NCI-H345 treated with DMSO at 0.1 percent for 48 hours (cell line): ENCODE results near the gene IKZF4.
"Not testable (repeated sequence)": the region's sequence is repeated elsewhere in the genome, so short reads cannot be mapped to it uniquely, and the experiment has no call there.

Source experiments
- DNase-seq: peaks from one replicate; lab custom pipeline; 2025; ENCODE audit not compliant: unreplicated experiment; lab: John Stamatoyannopoulos, UW

The IKZF4 gene

DNA sequence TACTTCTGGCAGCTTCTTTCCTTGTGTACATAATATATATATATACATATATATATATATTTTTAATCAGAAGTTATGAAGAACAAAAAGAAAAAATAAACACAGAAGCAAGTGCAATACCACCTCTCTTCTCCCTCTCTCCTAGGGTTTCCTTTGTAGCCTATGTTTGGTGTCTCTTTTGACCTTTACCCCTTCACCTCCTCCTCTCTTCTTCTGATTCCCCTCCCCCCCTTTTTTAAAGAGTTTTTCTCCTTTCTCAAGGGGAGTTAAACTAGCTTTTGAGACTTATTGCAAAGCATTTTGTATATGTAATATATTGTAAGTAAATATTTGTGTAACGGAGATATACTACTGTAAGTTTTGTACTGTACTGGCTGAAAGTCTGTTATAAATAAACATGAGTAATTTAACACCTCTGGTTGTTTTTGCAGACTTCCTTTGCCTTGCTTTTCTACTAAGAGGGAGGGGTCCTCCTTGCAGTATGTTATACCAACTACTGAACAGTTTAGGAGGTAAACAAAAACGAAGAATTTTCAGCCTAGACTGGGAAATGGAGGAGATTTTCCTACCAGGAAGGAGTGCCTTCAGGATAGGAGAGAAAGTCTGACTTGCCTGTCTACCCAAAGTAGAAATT lies 17.3 kb downstream of the IKZF4 start:
- DNase-seq = no peak

DNA sequence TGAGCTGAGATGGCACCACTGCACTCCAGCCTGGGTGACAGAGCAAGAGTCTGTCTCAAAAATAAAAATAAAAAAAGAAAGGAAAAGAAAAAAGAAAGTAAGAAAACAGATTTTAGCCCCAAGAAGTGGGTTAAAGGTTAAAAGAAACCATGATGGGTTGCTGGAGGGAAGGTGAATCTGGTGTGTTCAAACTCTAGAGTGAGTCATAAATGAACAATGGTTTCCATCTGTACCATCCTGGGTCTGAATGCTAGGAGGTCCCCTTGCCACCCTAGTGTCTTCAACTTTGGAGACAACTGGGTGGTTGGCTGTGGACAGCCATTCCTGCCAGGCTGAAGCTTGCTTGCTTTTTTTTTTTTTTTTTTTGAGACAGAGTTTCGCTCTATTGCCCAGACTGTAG lies 19.3 kb downstream of the IKZF4 start:
- DNase-seq = no peak

DNA sequence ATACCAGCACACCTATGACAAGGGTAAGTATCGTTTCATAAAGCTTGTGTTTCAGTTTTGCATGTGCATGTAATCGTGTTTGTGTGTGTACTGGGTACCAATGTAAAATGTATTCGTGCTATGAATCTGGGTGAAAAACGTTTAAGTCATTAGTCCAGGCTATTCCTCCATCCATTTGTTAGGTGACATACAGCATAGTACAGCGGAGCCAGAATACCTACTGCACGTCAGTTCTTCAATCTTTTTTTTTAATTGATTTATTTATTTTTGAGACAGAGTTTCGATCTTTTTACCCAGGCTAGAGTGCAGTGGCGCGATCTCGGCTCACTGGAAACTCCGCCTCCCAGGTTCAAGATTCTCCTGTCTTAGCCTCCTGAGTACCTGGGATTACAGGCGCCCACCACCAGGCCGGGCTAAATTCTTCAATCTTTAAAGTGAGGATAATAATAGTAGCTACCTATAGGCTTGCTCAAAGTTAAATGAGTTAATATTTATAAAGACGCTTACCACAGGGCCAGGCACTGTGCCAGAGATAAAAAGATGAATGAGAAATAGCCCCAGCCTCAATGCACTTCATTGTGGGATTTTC lies 20.2 kb downstream of the IKZF4 start:
- no peak for DNase-seq

DNA sequence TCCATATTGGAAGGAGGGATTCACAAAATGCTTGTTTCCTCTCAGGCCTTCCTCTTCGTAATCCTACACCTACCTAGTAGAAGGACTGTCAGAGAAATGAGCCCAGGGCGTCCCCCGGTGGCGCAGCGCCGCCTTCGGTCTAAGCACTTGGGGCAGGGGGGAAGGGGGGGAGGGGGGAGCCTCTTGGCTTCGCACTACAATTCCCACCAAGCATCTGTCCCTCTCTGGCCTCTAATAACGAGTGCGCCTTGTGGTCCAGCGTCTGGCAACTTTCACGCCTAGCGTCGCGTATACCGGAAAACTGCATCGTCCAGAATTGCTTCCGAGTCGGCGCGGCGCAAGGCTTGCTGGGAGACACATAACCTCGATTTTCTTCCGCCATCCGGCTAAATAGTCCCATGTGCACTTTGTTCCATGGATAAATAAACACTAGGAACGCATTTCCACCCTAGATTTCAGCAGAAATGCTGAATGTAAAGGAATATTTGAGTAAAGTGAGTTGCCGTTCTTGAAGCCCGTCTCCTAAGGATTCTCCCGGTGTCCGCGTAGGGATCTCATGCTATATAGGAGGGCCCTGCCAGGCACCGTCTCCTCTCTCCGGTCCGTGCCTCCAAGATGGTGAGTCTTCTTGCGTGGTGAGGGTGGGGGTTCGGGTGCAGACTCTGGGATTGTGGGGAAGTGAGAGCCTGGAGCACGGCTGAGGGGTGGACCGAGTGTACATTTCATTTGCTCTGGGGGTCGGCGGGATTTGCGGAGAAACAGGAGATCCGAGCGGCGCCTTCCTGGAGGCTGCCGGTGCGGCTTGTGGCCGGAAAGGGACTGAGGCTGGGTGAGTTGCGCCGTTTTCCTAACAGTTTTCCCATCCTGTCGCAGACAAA lies 20.9 kb downstream of the IKZF4 start, which contains the start of gene RPS26:
RPS26 (plus strand) TSS at position 367 of the 878 bp plus-strand sequence; CDS start at position 616, 249 bp downstream.
- DNase-seq = peak; percentile 99

DNA sequence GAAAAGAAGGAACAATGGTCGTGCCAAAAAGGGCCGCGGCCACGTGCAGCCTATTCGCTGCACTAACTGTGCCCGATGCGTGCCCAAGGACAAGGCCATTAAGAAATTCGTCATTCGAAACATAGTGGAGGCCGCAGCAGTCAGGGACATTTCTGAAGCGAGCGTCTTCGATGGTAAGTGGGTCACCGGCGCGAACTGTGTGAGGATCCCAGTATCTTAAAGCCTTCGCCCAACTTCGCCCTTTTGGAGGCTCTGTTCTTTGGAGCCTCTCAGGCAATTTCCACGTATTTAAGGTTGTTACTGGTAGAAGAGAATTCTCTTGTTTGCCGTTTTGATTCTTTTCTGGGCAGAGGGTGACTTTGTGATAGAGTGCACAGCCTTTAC lies 21.6 kb downstream of the IKZF4 start:
- DNase-seq = not testable (repeated sequence)

DNA sequence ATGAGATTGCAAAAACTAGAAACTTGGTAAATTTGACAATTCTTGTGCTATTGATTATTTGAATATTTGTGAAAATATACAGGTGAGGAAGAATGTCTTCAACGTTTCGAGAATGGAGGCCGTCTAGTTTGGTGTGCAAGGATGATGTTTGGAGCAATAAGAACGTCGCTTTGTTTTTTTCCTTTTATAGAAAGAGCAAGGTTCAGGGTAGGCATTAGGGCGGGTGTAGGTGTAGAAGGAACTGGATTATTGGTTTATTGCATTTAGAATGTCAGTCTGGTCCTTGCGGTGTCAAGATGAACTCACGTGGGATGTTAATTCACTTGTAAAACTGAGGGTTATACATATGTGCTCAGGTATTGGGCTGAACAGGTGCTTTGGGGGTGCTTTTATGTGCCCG lies 22.0 kb downstream of the IKZF4 start:
- DNase-seq = no peak

DNA sequence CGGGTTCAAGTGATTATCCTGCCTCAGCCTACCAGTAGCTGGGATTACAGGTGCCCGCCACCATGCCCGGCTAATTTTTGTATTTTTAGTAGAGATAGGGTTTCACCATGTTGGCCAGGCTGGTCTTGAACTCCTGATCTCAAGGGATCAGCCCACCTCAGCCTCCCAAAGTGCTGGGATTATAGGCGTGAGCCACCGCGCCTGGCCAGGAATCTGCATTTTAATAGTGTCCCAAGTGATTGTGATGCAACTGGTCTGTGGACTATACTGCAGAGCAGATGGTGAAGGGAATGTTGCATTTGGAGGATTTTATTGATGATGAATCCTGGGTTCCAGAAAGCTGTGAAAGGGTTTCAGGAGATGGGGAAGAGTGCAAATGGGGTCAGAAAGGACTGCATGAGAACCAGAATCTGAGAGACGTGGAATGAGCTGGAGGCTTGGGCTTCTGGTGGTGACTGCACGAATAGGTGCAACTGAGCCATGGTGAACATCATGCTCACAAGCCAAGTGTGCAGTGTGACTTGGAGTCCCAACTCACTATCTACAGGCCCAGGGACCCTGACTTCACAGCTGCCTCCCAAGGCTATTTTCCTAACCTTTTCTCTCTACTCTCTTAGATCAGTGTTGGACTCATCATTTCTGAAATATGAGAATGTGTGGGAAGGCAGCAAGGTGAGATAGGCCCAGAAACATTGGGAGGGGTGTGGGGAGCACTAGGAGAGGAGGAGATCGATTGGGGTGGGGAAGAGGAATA lies 25.4 kb downstream of the IKZF4 start:
- DNase-seq = no peak

DNA sequence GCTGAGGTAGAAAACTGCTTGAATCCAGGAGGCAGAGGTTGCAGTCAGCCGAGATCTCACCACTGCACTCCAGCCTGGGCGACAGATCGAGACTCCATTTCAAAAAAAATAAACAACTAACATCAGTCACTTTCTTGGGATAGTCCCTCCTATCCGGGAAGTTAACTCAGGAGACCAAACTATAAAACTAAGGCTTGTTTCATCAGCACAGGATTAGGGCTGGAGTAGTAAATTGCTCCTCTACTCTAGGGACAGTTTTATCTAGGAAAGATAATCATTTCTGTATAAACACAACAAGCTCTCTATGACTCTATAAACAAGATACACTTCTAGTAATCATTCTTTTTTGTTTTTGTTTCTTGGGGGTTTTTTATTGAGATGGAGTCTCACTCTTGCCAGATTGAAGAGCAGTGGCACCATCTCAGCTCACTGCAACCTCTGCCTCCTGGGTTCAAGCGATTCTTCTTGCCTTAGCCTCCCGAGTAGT lies 32.6 kb downstream of the IKZF4 start:
- DNase-seq = no peak

DNA sequence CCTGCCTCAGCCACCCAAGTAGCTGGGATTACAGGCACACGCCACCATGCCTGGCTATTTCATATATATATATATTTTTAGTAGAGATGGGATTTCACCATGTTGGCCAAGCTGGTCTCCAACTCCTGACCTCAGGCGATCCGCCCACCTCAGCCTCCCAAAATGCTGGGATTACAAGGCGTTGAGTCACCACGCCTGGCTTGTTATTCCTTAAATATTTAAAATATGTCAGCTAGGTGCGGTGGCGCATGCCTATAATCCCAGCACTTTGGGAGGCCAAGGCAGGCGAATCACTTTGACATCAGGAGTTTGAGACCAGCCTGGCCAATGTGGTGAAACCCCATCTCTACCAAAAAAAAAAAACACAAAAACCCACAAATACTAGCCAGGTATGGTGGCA lies 39.1 kb downstream of the IKZF4 start:
- DNase-seq = not testable (repeated sequence)

DNA sequence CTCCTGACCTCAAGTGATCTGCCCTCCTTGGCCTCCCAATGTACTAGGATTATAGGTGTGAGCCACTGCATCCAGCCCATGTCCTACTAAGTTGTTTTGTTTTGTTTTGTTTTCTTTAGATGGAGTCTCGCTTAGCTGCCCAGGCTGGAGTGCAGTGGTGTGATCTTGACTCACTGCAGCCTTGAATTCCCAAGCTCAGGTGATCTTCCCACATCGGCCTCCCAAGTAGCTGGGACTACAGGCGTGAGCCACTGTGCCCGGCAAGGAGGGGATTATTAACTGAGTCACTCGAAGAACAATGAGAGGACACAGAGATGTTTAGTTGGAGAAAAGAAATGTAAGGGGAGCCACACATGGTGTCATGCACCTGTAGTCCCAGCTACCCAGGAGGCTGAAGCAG lies 41.1 kb downstream of the IKZF4 start:
- no peak for DNase-seq

DNA sequence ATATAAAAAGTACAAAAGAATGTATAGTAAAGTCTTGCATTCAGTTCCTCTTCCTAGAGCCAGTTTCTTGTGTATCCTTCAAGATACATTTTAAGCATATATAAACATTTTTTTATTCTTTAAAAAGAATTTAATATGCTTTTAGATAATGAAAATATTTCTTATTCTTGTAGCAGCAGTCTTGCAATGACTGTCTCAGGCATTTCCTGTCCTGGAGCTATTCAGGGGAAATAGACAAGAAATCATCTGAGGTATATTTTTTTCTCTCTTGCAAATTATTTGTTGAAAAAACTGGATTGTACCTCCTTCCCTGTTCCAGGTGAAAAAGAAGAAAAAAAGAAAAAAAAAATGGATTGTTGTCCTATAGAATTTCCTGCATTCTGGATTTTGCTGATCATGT lies 42.2 kb downstream of the IKZF4 start:
- DNase-seq = no peak

DNA sequence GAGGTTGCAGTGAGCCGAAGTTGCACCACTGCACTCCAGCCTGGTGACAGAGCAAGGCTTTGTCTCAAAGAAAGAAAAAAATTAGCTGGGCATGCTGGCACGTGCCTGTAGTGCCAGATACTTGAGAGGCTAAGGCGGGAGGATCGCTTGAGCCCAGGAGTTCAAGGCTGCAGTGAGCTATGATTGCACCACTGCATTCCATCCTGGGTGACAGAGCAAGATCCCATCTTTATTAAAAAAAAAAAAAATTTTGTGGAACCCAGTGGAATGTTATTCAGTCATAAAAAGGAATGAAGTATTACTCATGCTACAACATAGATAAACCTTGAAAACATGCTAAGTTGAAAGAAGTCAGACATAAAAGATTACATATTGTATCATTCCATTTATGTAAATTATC lies 50.8 kb downstream of the IKZF4 start:
- DNase-seq = no peak

DNA sequence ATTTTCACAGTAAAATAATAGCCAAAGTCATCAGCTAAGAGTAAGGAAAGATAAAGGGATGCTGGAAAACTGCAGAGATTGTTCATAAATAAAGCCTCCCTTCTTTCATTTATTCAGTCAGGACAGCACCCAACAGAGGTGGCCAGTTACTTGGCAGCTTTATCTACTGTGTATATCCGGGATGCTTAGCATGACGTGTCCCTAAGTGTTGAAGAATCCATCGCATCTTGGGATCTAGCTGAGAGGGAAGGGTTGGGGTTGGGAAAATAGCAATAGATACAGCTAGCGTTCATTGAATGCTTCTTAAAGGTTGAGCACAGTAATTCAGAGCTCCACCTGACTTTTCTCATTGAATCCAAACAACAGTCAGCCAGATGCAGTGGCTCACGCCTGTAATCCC lies 53.6 kb downstream of the IKZF4 start:
- DNase-seq = no peak

DNA sequence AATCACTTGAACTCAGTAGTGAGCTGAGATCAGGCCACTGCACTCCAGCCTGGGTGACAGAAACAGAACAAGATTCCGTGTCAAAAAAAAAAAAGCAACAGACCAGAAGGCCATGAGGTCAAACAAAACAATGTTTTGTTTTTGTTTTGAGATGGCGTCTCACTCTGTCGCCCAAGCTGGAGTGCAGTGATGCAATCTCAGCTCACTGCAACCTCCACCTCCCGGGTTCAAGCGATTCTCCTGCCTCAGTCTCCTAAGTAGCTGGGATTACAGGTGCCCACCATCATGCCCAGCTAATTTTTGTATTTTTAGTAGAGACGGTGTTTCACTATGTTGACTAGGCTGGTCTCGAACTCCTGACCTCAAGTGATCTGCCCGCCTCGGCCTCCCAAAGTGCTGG lies 57.1 kb downstream of the IKZF4 start:
- DNase-seq = not testable (repeated sequence)

DNA sequence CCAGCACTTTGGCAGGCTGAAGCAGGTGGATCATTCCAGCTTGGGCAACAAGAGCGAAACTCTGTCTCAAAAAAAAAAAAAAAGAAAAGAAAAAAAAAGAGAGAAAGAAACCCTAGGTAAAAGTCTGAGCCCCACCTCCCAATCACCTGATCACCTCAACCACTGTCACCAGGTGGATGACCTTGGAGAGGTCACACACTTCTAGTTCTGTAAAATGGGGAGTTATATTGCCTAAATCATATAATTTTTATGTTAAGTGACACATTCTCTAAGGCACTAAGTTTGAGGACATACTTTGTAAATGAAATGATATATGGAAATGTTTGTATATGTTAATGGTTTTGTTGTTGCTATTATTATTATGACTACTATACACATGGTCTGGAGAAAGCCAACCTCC lies 57.6 kb downstream of the IKZF4 start:
- DNase-seq = no peak

DNA sequence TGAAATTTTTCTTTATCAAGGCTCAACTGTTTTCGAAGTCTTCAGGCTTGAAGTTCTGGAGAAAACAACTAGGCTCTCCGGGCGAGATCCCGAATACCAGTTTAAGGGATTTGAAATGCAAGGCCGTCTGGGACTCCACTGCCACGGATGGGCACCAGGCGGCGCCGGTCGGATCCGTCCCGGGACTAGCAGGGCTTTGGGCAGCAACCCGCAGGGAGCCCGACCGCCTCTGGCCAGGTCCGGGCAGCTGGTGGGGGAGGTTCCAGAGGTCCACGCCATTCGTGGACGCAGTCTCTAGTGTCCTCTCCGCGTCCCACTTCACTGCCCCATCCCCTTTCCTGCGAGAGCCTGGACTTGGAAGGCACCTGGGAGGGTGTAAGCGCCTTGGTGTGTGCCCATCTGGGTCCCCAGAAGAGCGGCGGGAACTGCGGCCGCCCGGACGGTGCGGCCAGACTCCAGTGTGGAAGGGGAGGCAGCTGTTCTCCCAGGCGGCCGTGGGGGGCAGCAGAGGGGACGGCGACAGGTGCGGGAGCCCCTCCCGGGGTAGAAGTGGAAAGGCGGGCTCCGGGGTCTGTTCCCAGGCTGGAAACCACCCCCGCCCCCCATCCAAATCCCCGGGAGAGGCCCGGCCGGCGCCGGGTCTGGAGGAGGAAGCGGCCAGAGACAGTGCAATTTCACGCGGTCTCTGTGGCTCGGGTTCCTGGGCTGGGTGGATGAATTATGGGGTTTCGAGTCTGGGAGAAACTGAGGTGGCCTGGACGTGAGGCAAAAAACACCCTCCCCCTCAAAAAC lies 58.3 kb downstream of the IKZF4 start:
- DNase-seq = peak; percentile 27

DNA sequence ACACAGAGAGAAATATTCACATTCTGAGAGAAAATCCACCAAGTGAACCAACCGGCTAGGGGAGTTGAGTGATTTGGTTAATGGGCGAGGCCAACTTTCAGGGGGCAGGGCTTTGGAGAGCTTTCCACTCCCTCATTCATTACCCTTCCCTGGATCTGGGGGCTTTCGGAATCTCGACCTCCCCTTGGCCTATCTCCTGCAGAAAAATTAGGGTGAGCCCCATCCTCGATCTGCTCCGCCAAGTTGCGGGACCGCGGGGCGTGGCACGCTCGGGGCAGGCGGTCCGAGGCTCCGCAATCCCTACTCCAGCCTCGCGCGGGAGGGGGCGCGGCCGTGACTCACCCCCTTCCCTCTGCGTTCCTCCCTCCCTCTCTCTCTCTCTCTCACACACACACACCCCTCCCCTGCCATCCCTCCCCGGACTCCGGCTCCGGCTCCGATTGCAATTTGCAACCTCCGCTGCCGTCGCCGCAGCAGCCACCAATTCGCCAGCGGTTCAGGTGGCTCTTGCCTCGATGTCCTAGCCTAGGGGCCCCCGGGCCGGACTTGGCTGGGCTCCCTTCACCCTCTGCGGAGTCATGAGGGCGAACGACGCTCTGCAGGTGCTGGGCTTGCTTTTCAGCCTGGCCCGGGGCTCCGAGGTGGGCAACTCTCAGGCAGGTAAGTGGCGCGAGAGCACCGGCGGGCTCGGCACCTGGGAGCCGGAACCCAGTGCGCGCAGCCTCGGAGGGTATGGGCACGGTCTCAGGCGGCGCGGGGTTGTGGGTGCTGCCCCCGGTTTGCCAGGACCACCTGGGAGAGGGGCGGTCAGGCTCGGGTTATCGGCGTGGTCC lies 59.1 kb downstream of the IKZF4 start, which contains the start of gene ERBB3:
ERBB3 (plus strand) TSS at position 443 of the 833 bp plus-strand sequence; CDS start at position 579, 136 bp downstream.
- DNase-seq = peak; percentile 30

DNA sequence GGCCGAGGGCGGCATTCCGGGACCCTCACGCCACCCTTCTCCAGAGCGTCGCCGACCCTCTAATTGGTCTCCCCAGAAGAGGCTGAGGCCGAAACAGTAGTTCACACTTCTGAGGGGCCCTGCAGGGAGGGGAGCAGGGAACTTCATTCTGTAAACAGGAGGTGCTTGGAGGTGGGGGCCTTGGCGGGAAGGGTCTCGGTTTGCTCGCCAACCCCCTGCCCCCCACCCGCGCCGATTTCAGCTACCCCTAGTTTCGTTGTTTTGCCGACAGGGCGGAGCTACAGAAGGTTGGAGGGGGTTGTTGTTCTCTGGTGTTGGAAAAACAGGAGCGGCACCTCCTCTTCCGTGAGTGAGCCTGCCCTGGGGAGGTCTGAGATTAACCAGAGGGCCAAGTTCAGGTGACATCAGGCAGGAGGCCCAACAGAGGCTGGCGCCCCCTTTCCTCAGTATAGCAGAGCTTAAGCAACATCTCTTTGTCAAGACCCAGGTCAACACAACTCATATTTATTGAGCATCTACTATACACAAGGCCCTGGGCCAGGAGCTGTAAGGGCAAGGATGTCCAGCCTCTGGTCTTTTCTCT lies 59.8 kb downstream of the IKZF4 start:
- DNase-seq = no peak
